Epidermal melanocyte (primary cell): ENCODE data around the gene UNC5A.

ENCODE experiments used
- DNase-seq: peaks from one replicate; pipeline ENCODE4 v3.0.0; 2011; ENCODE audit warnings: low spot score; ENCODE audit not compliant: insufficient read length

UNC5A gene

DNA sequence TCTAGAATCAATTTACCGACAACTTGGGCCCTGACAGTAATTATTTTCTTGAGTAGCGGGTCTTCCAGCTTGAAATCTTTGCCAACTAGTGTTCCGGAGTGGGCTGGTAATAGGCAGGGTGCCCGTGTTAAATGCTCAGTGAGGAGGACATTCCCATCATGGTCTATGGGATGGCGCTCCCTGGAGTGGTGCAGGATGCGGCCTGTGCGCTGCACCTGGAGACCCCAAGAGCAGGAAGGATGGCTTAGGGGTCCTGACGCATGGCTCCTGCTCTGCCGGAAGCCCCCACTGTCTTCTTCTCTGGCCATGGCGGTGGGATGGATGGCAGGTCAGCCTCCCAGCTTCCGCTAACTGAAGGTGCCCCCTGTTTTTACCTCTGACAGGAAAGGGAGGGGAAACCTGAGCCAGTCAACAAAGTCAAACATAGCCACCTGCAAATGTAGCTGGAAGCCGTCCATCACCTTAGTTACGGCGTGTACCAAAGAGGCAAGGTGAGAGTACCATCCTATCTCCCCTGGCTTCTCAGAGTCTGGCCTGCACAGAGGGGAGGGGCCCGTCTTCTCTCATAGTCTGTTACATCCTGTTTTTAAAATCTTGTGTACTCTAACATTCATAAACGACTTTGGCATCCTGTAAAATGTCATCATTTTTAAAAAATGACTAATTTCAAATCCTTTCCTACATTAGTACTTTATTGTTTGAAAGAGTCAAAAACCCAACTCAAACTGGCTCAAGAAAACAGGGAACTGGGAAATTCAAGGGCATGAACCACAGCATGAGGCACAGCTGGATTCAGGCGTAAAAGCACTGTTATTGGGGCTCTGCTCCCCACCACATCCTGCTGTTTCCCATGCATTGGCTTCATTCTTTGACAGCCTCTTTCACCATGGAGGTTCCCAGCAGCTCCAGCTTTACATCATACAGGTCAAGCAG is 28.5 kb upstream of the UNC5A start:
- no peak for DNase-seq

GRCh38 chr5:176784218-176785165 is 25.9 kb upstream of the UNC5A start:
- no peak for DNase-seq

DNA sequence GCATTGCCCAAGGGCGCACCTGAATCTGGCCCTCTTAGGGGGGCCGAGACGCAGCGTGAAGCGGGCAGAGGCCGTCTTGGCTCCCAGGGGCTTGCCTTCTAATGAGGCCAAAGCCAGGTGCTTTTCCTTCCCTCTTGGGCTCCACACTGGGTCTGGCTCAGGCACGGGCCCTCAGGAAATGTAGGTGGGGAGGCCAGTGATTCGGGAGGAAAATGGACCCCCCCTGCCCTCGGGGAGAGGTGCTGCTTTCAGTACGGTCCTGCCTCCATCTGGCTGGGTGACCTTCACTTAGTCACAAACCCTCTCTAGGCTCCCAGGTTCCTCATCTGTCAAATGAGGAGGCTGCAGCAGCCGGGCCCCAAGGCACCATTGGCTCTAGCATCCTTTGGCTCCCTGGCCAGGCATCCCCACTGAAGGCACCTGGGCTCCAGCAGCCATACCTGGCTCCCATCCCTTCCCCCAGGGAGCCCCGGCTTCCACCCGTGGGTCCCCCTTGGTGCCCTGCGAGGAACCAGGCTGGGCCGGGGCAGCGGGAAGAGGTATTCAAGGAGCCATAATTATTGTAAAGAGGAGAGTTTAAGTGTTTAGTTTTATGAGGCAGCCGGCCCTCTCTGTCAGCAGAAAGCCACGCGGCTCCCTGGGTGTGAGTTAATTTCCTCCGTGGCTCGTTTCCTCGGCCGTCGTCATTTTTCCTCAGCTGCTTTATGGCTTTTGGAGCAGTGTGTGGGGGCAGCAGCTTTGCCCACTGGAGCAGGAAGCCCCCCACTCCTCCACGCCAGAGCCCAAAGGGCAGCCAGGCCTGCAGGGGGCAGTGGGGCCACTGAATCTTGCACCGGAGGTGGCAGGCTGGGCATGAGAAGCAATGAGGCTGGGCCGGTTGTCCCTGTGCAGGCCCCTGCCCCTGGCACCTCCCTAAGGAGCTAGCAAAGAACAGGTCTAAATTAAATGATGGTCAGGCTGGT is 24.9 kb upstream of the UNC5A start:
- DNase-seq, result no peak

GRCh38 chr5:176787676-176788075 is 22.7 kb upstream of the UNC5A start:
- DNase-seq, result no peak

DNA sequence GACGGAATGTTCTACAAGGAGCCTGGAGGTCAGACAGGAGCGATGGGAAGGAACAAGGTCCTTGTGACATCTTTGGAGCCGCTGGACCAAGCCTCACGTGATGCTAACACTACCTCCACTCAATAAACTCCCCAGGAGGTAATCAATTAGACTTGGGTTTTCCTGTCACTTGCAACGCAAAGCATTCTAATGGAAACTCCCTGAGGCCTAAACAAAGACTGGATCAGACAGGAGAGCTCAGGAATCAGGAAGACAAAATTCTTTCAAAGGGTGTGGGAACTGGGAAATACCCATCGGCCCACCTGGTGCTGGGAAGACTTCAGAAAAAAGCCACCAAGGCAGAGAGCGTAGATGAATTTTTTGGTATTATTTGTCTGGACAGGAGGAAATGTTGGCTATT is 22.3 kb upstream of the UNC5A start:
- no peak for DNase-seq

GRCh38 chr5:176788941-176789872 is 21.2 kb upstream of the UNC5A start:
- DNase-seq, result no peak

- no peak for DNase-seq
Observed at GRCh38 chr5:176789873-176790615, 20.3 kb upstream of the UNC5A start.

DNA sequence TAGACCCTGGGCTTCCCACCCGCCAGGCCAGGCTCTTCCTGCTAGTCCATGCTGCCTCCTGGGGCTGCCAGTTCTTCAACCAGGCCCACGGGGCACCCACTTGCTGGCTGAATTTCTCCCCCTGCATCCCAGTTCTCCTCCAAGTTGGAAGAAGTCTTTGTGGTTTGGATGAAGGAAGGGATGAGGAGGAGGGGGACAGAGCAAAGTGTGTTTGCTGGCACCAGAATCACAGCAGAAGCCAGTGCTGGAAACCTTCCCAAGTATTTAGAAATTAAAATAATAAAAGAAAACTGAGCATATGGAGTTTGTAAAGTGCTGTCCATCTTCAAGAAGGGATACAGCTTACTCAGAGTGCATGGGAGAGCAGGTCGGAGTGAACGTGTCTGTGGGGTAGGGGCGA is 19.4 kb upstream of the UNC5A start:
- DNase-seq, result no peak

GRCh38 chr5:176792655-176793342 is 17.6 kb upstream of the UNC5A start:
- no peak for DNase-seq

- DNase-seq, result no peak
Observed at GRCh38 chr5:176793343-176793699, 17.0 kb upstream of the UNC5A start.

DNA sequence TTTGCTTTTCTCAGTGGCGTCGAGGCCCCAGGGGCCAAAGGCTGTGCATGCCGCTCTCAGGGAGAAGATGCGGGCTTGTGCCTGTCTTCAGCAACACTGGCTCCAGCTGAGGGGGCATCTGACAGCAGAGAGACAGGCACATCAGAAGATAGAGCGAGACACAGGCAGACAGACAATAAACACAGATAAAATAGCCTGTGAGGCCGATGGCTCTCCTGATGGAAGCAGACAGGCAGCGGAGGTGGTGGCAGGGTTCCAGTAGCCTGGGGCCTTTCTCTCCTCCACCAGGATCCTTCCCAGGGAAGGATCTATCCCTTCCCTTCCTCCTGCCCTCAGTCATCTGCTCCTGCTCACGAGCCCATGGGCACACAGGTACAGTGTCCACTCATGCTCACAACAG is 16.6 kb upstream of the UNC5A start:
- DNase-seq, result no peak

- no peak for DNase-seq
Observed at GRCh38 chr5:176794509-176794908, 15.8 kb upstream of the UNC5A start.

- DNase-seq, result no peak
Observed at GRCh38 chr5:176796411-176796810, 13.9 kb upstream of the UNC5A start.

- no peak for DNase-seq
Observed at GRCh38 chr5:176796970-176797369, 13.4 kb upstream of the UNC5A start.

- DNase-seq, result no peak
Observed at GRCh38 chr5:176797456-176798050, 12.8 kb upstream of the UNC5A start.

DNA sequence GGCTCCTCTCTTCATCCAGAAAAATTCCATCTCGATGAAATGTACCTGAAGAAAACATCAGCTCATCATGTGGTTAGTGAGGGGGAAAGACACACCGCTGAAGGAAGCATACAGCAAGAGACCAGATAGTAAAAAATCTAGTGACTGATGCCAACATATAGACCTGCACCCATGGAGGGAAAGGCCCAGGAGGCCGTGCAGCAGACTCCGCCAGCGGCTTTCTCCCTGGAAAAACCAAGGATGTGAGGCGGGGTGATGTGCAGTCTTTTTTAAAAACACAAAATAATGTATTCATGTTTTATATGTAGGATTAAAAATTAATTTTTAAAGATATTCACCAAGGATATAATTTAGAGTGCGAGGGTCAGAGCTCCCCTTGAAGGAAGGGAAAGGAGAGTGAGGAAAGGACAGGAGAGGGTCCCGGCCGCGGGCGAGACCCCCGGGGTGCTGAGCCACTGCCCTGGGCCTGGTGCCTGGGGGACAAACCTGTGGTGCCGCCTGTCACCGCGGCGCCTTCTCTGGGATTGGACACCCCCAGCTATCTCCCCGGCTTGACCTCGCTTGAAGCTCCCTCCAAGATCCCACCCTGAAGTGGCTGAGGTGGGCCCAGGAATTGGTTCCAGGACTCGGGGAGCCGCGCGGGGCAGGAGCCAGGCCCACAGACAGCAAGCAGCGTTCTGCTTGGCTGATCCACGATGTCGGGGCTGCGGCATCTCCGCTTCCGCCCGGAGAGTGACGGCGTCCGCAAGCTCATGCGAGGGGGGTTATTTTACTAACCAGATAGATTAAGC is 12.1 kb upstream of the UNC5A start:
- no peak for DNase-seq

- DNase-seq, result no peak
Observed at GRCh38 chr5:176798949-176799348, 11.4 kb upstream of the UNC5A start.

DNA sequence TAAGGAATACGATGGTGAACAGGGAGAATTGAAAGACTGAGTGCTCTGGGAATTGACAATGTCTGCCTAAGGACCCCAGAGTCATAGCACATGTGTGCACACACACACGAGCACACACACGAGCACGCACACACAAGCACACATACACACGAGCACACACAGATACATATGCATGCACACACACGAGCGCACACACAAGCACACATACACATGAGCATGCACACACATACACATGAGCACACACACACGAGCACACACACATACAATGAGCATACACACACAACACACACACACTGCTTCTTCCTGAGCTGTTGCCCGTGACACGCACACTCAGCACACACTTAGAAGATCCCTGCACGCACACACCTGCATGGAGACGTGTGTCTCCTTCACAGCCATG is 10.9 kb upstream of the UNC5A start:
- no peak for DNase-seq
